HCT116 (cell line): ENCODE measurements around the gene CPSF4L. TPM values are rescaled to one million over a fixed set of nuclear protein-coding genes. Genes with fewer than 3 reads are reported as not detected.

ENCODE experiments used
- ATAC-seq: fragments of 200-7000 bp; cut with Tn5 transposase; 2 replicates; pipeline ENCODE4 v1.9.1; 2020; ENCODE audit warnings: mild to moderate bottlenecking, moderate library complexity
- BruUV-seq: library from RNA; stranded (reverse); fragments of 400-500 nt; replicated peaks from 2 replicates; lab custom pipeline; 2021; lab: Mats Ljungman, UMichigan
- CTCF ChIA-PET: fragments of 300-600 bp; sonication (Branson Sonifier 250); formaldehyde crosslinking; loops from one replicate; lab custom pipeline; 2021; ENCODE audit warnings: antibody characterized with exemption; lab: Charles Lee
- POLR2A ChIA-PET: fragments of 300-600, 350-600 bp; sonication (Branson Sonifier 250); formaldehyde crosslinking; loops from one replicate; lab custom pipeline; 2021; ENCODE audit warnings: antibody characterized with exemption; lab: Charles Lee
- RAD21 ChIA-PET, 2 experiments: fragments of 300-600 bp; sonication (Branson Sonifier 250); formaldehyde crosslinking; loops; one replicate each; lab custom pipeline; 2023; ENCODE audit warnings: low total read pairs in 2 of 2; ENCODE audit not compliant: uncharacterized antibody in 2 of 2, unreplicated experiment in 2 of 2, low non-redundant PET in 1 of 2; lab: Charles Lee
- DNase-seq: peaks from one replicate; pipeline ENCODE4 v3.0.0-alpha.2; 2010; ENCODE audit warnings: low read depth, low spot score
- H2AFZ ChIP-seq: fragments of 200-600 bp; shearing (Covaris generic), sonication (generic); 2 replicates; pipeline ENCODE4 v1.6.1; 2017; ENCODE audit warnings: low read depth, mixed run types, mixed read lengths, antibody characterized with exemption, low read length; ENCODE audit not compliant: poor library complexity, severe bottlenecking
- H3K27ac ChIP-seq: 2 replicates; pipeline ENCODE4 v1.5.1; 2012; ENCODE audit warnings: low read depth, low read length
- H3K27me3 ChIP-seq: fragments of 200-600 bp; sonication (generic); 2 replicates; pipeline ENCODE4 v1.6.1; 2016; ENCODE audit warnings: mixed run types, low read length, mixed read lengths; ENCODE audit not compliant: insufficient read depth
- H3K36me3 ChIP-seq, 2 experiments: fragments of 200-500 bp in 1 of 2; fragments of 200-600 bp in 1 of 2; sonication (Bioruptor generic) in 1 of 2; sonication (generic) in 1 of 2; 2 replicates each; pipeline versions ENCODE4 v1.5.1 to v1.6.1; 2014 to 2016; ENCODE audit warnings: low read length in 2 of 2, inconsistent platforms in 1 of 2, mixed read lengths in 1 of 2, mixed run types in 1 of 2; ENCODE audit not compliant: insufficient read depth in 2 of 2, control insufficient read depth in 1 of 2
- H3K4me1 ChIP-seq, 2 experiments: fragments of 200-600 bp in 1 of 2; sonication (generic) in 1 of 2; 2 replicates each; pipeline versions ENCODE4 v1.5.1 to v1.6.1; 2012 to 2017; ENCODE audit warnings: low read length in 2 of 2, inconsistent platforms in 1 of 2, mild to moderate bottlenecking in 1 of 2, mixed read lengths in 1 of 2, mixed run types in 1 of 2, moderate library complexity in 1 of 2; ENCODE audit not compliant: insufficient read depth in 2 of 2, control insufficient read depth in 1 of 2
- H3K4me2 ChIP-seq: fragments of 200-600 bp; sonication (generic); 2 replicates; pipeline ENCODE4 v1.6.1; 2017; ENCODE audit warnings: mixed run types, low read length, mixed read lengths
- H3K4me3 ChIP-seq, 2 experiments: fragments of 200-600 bp in 1 of 2; sonication (generic) in 1 of 2; replicated peaks in 1 of 2; 2 replicates each; pipeline ENCODE4 v1.5.1; 2011 to 2016; ENCODE audit warnings: low read length in 2 of 2, control low read depth in 1 of 2, low read depth in 1 of 2, mild to moderate bottlenecking in 1 of 2, mixed read lengths in 1 of 2, mixed run types in 1 of 2
- H3K79me2 ChIP-seq: fragments of 200-600 bp; sonication (generic); 2 replicates; pipeline ENCODE4 v1.6.1; 2017; ENCODE audit warnings: mild to moderate bottlenecking, mixed run types, low read length, moderate library complexity, mixed read lengths; ENCODE audit not compliant: insufficient read depth
- H3K9ac ChIP-seq: fragments of 200-600 bp; sonication (generic); 2 replicates; pipeline ENCODE4 v1.6.1; 2016; ENCODE audit warnings: low read length, mixed read lengths
- H3K9me2 ChIP-seq: fragments of 200-600 bp; sonication (generic), shearing (Covaris generic); 2 replicates; pipeline ENCODE4 v1.6.1; 2017; ENCODE audit warnings: mixed run types, mild to moderate bottlenecking, moderate library complexity; ENCODE audit not compliant: insufficient read depth
- H3K9me3 ChIP-seq, 2 experiments: fragments of 200-500 bp in 1 of 2; fragments of 200-600 bp in 1 of 2; sonication (Bioruptor generic) in 1 of 2; sonication (generic) in 1 of 2; 2 replicates each; pipeline ENCODE4 v1.6.1; 2014 to 2017; ENCODE audit warnings: low read length in 2 of 2, mixed read lengths in 2 of 2, inconsistent platforms in 1 of 2, low read depth in 1 of 2, mild to moderate bottlenecking in 1 of 2, mixed run types in 1 of 2, moderate library complexity in 1 of 2; ENCODE audit not compliant: control insufficient read depth in 1 of 2, insufficient read depth in 1 of 2
- H4K20me1 ChIP-seq: fragments of 200-600 bp; sonication (generic), shearing (Covaris generic); 2 replicates; pipeline ENCODE4 v1.6.1; 2017; ENCODE audit warnings: mixed run types, mild to moderate bottlenecking, moderate library complexity; ENCODE audit not compliant: insufficient read depth
- ATF3 ChIP-seq: IDR thresholded peaks from 2 replicates; pipeline ENCODE4 v1.6.1; 2012
- CEBPB ChIP-seq: IDR thresholded peaks from 2 replicates; pipeline ENCODE4 v1.6.1; 2012; ENCODE audit warnings: low read depth
- CTCF ChIP-seq, 3 experiments: fragments of 200-600 bp in 1 of 3; sonication (generic) in 1 of 3; IDR thresholded peaks in 2 of 3; conservative IDR thresholded peaks in 1 of 3; 2 replicates each; pipeline ENCODE4 v1.5.1; 2012 to 2017; ENCODE audit warnings: low read depth in 2 of 3, low read length in 2 of 3, antibody characterized with exemption in 1 of 3, borderline replicate concordance in 1 of 3, control low read depth in 1 of 3, mild to moderate bottlenecking in 1 of 3, mixed read lengths in 1 of 3, mixed run types in 1 of 3, moderate library complexity in 1 of 3; ENCODE audit not compliant: insufficient read depth in 1 of 3
- MAX ChIP-seq: IDR thresholded peaks from 2 replicates; pipeline ENCODE4 v1.6.1; 2012
- REST ChIP-seq: IDR thresholded peaks from 2 replicates; pipeline ENCODE4 v1.6.1; 2012; ENCODE audit warnings: low read depth
- ZBTB33 ChIP-seq: IDR thresholded peaks from 2 replicates; pipeline ENCODE4 v1.6.1; 2011; ENCODE audit warnings: mild to moderate bottlenecking, low read length, moderate library complexity; ENCODE audit not compliant: insufficient replicate concordance; ENCODE audit errors: extremely low read depth
- ZNF274 ChIP-seq: fragments of 200-500 bp; sonication (Bioruptor generic); IDR thresholded peaks from 2 replicates; pipeline ENCODE4 v1.6.1; 2014; ENCODE audit warnings: mild to moderate bottlenecking, low read depth, low read length, inconsistent platforms
- intact Hi-C: fragments of 100-400 bp; cut with micrococcal nuclease; formaldehyde crosslinking; loops from 2 replicates; pipeline ENCODE4 v1.10.0; 2022
- total RNA-seq: library from RNA; stranded (reverse); gene quantifications from one replicate; pipeline ENCODE4 v1.2.1, GENCODE V29; 2021; ENCODE audit not compliant: unreplicated experiment

CPSF4L gene
- total RNA-seq, 1 experiment from 2014 or later, result not detected

GRCh38 chr17:73257516-73257915 lies 4.2 kb downstream of the CPSF4L start:
- no peak overlapping the region for H3K27ac ChIP-seq
- RAD21 ChIA-PET, result no interaction called here

More at GRCh38 chr17:73257516-73257915, 4.2 kb downstream of the CPSF4L start:
- no TSS peak for BruUV-seq
- Histone ChIP-seq H3K9me2 (no peaks in the 10 kb centered on the region), H3K4me2 (no peak overlapping the region), H3K4me3 (no peak overlapping the region), H2AFZ (no peak overlapping the region), H3K36me3 (no peaks in the 10 kb centered on the region), H4K20me1 (no peaks in the 10 kb centered on the region), H3K4me1 (no peaks in the 10 kb centered on the region), H3K9ac (no peak overlapping the region), H3K9me3 (no peaks in the 10 kb centered on the region), H3K79me2 (no peaks in the 10 kb centered on the region), H3K27me3 (no peaks in the 10 kb centered on the region)
- ATAC-seq (no peak), DNase-seq (no peak)
- TF ChIP-seq CTCF (IDR thresholded peaks at IDR 0.05 in 2 of 3, conservative IDR thresholded peaks at IDR 0.05 in 1 of 3; ENCODE audit: borderline replicate concordance in 1 of 3, insufficient read depth in 1 of 3, low read depth in 2 of 3, low read length in 2 of 3) (no peak), ATF3 (no peak), ZNF274 (no peak), CEBPB (no peak), ZBTB33 (no peak), MAX (no peak), REST (no peak)
- ChIA-PET POLR2A (no interaction called here), CTCF (interaction anchor here (8.1 kb wide), 1 partner anchor 113 kb away, joined by 180 read pairs; no protein-coding TSS in a partner anchor)
- intact Hi-C loops, result loop anchor here (5.0 to 10.0 kb wide), 3 partner anchors 455 to 917 kb away; no protein-coding TSS in a partner anchor
